VCaP (cell line): ENCODE measurements around the gene GRSF1.
"Not testable (repeated sequence)": the region's sequence is repeated elsewhere in the genome, so short reads cannot be mapped to it uniquely, and the experiment has no call there.

Source experiments
- H3K27ac ChIP-seq: fragments of 450-650 bp; 2 replicates; pipeline ENCODE4 v1.5.1; 2017
- TF ChIP-seq, protein P1 (sequence below): fragments of 450-650 bp; conservative IDR thresholded peaks from 2 replicates; pipeline ENCODE4 v1.5.1; 2017; ENCODE audit warnings: mild to moderate bottlenecking, moderate library complexity

The GRSF1 gene

DNA sequence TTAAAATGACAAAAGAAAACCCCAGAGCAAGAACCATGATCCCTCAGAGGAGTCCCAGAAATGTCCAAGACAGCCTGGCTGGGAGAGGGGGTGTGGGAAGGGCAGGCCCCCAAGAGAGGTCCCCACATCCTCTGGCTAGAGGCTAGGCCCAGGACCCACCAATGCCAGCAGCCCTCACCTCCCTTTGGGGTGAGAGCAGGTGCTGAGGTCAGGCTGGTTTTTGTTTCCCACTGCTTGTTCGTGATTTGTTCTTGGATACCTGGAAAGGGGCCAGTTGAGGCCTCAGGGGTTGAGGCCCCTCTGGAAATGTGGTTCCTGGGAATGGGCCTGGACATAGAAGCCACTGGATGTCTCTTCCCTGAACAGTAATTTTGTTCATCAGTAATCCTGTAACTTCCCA lies 2.3 kb upstream of the GRSF1 start:
- H3K27ac ChIP-seq: peak overlapping the region; percentile 18; the same call in 1 of the 2 replicates
- TF ChIP-seq, protein P1, sequence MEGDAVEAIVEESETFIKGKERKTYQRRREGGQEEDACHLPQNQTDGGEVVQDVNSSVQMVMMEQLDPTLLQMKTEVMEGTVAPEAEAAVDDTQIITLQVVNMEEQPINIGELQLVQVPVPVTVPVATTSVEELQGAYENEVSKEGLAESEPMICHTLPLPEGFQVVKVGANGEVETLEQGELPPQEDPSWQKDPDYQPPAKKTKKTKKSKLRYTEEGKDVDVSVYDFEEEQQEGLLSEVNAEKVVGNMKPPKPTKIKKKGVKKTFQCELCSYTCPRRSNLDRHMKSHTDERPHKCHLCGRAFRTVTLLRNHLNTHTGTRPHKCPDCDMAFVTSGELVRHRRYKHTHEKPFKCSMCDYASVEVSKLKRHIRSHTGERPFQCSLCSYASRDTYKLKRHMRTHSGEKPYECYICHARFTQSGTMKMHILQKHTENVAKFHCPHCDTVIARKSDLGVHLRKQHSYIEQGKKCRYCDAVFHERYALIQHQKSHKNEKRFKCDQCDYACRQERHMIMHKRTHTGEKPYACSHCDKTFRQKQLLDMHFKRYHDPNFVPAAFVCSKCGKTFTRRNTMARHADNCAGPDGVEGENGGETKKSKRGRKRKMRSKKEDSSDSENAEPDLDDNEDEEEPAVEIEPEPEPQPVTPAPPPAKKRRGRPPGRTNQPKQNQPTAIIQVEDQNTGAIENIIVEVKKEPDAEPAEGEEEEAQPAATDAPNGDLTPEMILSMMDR: no peak

DNA sequence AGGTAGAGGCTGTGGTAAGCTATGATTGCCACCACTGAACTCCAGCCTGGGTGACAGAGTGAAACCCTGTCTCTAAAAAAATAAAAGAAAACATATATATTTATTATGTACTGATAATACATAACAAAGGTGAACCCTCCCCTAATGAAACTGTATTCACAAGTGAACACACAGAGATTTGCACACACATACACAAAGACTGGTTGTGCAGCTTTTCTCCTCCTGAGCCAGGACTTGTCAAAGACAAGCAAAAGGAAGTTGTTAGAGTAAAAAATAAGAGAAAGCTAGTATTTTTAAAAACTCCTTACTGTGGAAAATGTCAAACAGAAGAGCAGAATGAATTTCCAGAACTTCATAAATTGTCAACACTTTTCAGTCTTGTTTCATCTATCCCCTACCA lies 1.5 kb upstream of the GRSF1 start:
- peak overlapping the region; percentile 18 for H3K27ac ChIP-seq
- TF ChIP-seq, protein P1: no peak

DNA sequence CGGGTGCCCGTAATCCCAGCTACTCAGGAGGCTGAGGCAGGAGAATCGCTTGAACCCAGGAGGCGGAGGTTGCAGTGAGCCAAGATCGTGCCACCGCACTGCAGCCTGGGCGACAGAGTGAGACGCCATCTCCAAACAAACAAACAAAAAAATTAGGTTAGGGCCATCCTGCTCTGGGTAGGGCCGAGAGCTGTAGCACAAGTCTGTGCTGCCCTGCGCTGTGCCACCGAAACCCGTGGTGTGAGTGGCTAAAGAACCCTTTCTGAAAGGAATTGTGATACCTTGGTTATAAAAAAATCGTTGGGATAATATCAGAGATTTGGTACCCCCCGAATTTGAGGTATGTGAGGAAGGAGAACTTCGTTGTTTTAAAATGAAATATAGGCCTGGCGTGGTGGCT lies 941 bp upstream of the GRSF1 start:
- peak overlapping the region; percentile 18 for H3K27ac ChIP-seq

GRCh38 chr4:70840137-70840536 lies 447 bp upstream of the GRSF1 start:
- not testable (repeated sequence) for H3K27ac ChIP-seq

- TF ChIP-seq, protein P1: no peak
- H3K27ac ChIP-seq: peak overlapping the region; percentile 98
These were observed 763 bp downstream of the GRSF1 start for GRCh38 chr4:70838666-70839588.

GRCh38 chr4:70838204-70838603 lies 1.5 kb downstream of the GRSF1 start:
- H3K27ac ChIP-seq: peak overlapping the region; percentile 98
- TF ChIP-seq, protein P1: no peak

DNA sequence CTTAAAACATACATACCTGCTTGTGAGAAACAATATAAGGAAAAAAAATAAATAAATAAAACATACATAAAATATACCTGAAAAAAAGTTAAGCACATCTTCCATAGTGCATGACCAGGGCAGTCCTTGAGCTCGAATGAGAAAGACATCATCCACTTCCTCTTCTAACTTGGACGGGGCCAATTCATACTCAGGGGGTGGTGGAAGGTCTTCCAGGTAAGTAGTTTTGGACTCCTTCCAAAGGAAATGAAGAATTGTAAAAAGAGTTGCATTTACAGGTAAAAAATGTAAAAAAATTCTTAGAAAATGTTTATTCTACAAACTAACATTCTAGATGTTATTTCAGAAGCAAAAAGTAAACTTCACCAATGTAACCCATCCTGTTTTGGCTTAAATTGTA lies 3.6 kb downstream of the GRSF1 start:
- H3K27ac ChIP-seq: no peak overlapping the region
- TF ChIP-seq, protein P1: no peak

- TF ChIP-seq, protein P1: no peak
- no peak overlapping the region for H3K27ac ChIP-seq
These were observed 6.0 kb downstream of the GRSF1 start for GRCh38 chr4:70833675-70834074.
